Colonic mucosa (tissue), 4 donors: ENCODE data around the gene ACADVL. TPM values are rescaled to one million over a fixed set of nuclear protein-coding genes. Genes with fewer than 3 reads are reported as not detected.

Experiments used
- DNase-seq: peaks from one replicate; pipeline ENCODE4 v3.0.0-alpha.2; 2020
- H3K27ac ChIP-seq: fragments of 200-600 bp; one replicate; pipeline ENCODE4 v1.8.0; 2021
- H3K27me3 ChIP-seq: fragments of 200-600 bp; one replicate; pipeline ENCODE4 v1.8.0; 2021
- H3K36me3 ChIP-seq: fragments of 200-600 bp; one replicate; pipeline ENCODE4 v1.8.0; 2021
- H3K4me1 ChIP-seq: fragments of 200-600 bp; one replicate; pipeline ENCODE4 v1.8.0; 2021; ENCODE audit warnings: mild to moderate bottlenecking
- H3K4me3 ChIP-seq: fragments of 200-600 bp; one replicate; pipeline ENCODE4 v1.8.0; 2021
- H3K9ac ChIP-seq, 2 donors: one replicate each; pipeline ENCODE4 v1.7.0; 2013; ENCODE audit warnings: control low read depth in 2 of 2, low read depth in 2 of 2, low read length in 2 of 2
- H3K9me3 ChIP-seq: fragments of 200-600 bp; one replicate; pipeline ENCODE4 v1.8.0; 2021
- intact Hi-C: fragments of 100-400 bp; cut with DNase I; formaldehyde crosslinking; loops from one replicate; pipeline ENCODE4 v1.14.1; 2022
- total RNA-seq, 2 donors: library from RNA; stranded (reverse); fragmentation: NEBNext Ultra II Directional in 1 of 2; extraction: Animal tissue kit (Norgen Biotek cat#: 25700) in 1 of 2; gene quantifications; one replicate each; pipeline ENCODE4 v1.2.1, GENCODE V29; 2021
- TF ChIP-seq, protein P1 (sequence below): fragments of 200-600 bp; IDR thresholded peaks from one replicate; pipeline ENCODE4 v1.8.0; 2022; ENCODE audit warnings: antibody characterized with exemption, mild to moderate bottlenecking
- donor health status: healthy.
- donor health status: DM: no; HTN: no; CAD: no.
- donor health status: DM: no; HTN: no; CAD: no.

The ACADVL gene
- total RNA-seq, 2 donors from 2014 or later = 606 to 859 TPM

GRCh38 chr17:7176107-7176840, 43.5 kb upstream of the ACADVL start:
- no peaks in the 10 kb centered on the region for H3K27me3 ChIP-seq
- no peak for DNase-seq
- H3K9me3 ChIP-seq = no peaks in the 10 kb centered on the region
- TF ChIP-seq, protein P1, sequence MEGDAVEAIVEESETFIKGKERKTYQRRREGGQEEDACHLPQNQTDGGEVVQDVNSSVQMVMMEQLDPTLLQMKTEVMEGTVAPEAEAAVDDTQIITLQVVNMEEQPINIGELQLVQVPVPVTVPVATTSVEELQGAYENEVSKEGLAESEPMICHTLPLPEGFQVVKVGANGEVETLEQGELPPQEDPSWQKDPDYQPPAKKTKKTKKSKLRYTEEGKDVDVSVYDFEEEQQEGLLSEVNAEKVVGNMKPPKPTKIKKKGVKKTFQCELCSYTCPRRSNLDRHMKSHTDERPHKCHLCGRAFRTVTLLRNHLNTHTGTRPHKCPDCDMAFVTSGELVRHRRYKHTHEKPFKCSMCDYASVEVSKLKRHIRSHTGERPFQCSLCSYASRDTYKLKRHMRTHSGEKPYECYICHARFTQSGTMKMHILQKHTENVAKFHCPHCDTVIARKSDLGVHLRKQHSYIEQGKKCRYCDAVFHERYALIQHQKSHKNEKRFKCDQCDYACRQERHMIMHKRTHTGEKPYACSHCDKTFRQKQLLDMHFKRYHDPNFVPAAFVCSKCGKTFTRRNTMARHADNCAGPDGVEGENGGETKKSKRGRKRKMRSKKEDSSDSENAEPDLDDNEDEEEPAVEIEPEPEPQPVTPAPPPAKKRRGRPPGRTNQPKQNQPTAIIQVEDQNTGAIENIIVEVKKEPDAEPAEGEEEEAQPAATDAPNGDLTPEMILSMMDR = no peak
- H3K4me3 ChIP-seq = no peak overlapping the region
- H3K4me1 ChIP-seq = peaks cover 7% of the 10 kb centered on the region
- no peak overlapping the region for H3K27ac ChIP-seq
- no peak overlapping the region for H3K9ac ChIP-seq
- intact Hi-C loops = loop anchor here (2.0 kb wide), 1 partner anchor 125 kb away; no protein-coding TSS in a partner anchor
- no peaks in the 10 kb centered on the region for H3K36me3 ChIP-seq

GRCh38 chr17:7176841-7177190, 42.9 kb upstream of the ACADVL start:
- Histone ChIP-seq H3K36me3 (no peaks in the 10 kb centered on the region), H3K27me3 (no peaks in the 10 kb centered on the region), H3K27ac (no peak overlapping the region), H3K9me3 (no peaks in the 10 kb centered on the region), H3K4me3 (no peak overlapping the region), H3K9ac (no peak overlapping the region), H3K4me1 (peaks cover 7% of the 10 kb centered on the region)
- no peak for DNase-seq
- TF ChIP-seq, protein P1 = no peak
- intact Hi-C loops = loop anchor here (2.0 kb wide), 1 partner anchor 126 kb away; no protein-coding TSS in a partner anchor

DNA sequence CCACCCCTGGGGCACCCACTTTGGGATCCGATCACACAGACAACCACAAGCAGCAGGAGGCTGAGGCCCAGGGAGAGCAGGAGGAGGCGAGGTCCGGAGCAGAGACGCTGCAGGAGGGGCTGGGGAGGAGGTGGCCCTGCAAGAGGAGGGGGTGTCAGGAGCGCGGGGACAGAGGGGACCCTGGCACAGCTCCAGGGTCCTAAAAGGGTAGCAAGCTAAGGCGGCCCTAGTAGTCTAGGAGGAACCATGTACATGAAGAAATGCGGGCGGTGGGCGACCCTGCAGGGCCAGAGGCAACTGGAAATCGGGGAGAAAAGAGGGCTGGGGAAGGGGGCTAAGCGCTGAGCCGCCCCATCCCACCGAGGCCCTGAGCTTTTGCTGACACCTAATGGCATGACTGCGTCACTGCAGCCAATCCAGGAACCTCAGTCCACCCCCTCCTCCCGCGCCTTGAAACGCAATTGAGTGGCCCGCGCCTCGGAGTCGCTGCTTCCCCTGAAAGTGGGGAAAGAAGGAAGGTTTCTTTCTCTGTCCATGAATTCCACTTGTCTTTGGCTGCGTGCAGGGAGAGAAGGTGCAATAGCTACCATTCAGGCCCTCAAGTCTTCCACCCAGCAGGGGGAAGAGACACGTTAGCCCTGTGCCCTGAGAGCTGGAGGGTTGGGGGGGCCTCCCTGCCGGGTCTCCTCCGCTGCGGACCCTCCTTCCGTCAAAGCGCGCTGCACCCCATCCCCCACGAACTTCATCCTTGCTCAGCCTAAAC, 42.4 kb upstream of the ACADVL start:
- intact Hi-C loops = loop anchor here (2.0 kb wide), 1 partner anchor 127 kb away; no protein-coding TSS in a partner anchor
- peak overlapping the region in 1 of 2 donors; percentile 39 for H3K9ac ChIP-seq
- peak; percentile 64 for DNase-seq
- peaks cover 7% of the 10 kb centered on the region for H3K4me1 ChIP-seq
- no peak overlapping the region for H3K27ac ChIP-seq
- H3K4me3 ChIP-seq = peak overlapping the region; percentile 24
- no peaks in the 10 kb centered on the region for H3K9me3 ChIP-seq
- H3K27me3 ChIP-seq = no peaks in the 10 kb centered on the region
- no peaks in the 10 kb centered on the region for H3K36me3 ChIP-seq
- TF ChIP-seq, protein P1 = peak; percentile 87

- H3K27me3 ChIP-seq = no peaks in the 10 kb centered on the region
- H3K36me3 ChIP-seq = no peaks in the 10 kb centered on the region
- intact Hi-C loops = loop anchor here (2.0 kb wide), 1 partner anchor 127 kb away; no protein-coding TSS in a partner anchor
- H3K27ac ChIP-seq = no peak overlapping the region
- peak overlapping the region; percentile 24 for H3K4me3 ChIP-seq
- H3K9ac ChIP-seq = peak overlapping the region in 1 of 2 donors; percentile 39
- peaks cover 7% of the 10 kb centered on the region for H3K4me1 ChIP-seq
- DNase-seq = no peak
- TF ChIP-seq, protein P1 = no peak
- H3K9me3 ChIP-seq = no peaks in the 10 kb centered on the region
Observed at GRCh38 chr17:7177954-7178477, 41.7 kb upstream of the ACADVL start.

GRCh38 chr17:7178973-7179316, 40.8 kb upstream of the ACADVL start:
- no peak for DNase-seq
- intact Hi-C loops = no loop called here
- peaks cover 7% of the 10 kb centered on the region for H3K4me1 ChIP-seq
- no peak overlapping the region for H3K4me3 ChIP-seq
- H3K9ac ChIP-seq = no peak overlapping the region
- H3K27me3 ChIP-seq = no peaks in the 10 kb centered on the region
- no peaks in the 10 kb centered on the region for H3K9me3 ChIP-seq
- no peaks in the 10 kb centered on the region for H3K36me3 ChIP-seq
- H3K27ac ChIP-seq = no peak overlapping the region
- TF ChIP-seq, protein P1 = no peak
